Measurements from ENCODE around the gene HBQ1. TPM values are rescaled to one million over a fixed set of nuclear protein-coding genes. Genes with fewer than 3 reads are reported as not detected.

The HBQ1 gene
- total RNA-seq, 4 donors from 2014 or later: not detected

- Histone ChIP-seq H3K4me3 (replicated peaks in 1 of 3) (peak overlapping the region; percentile 14 to 77 (median 74)), H3K27ac (peak overlapping the region; percentile 39 to 69 (median 44)), H3K36me3 (no peaks in the 10 kb centered on the region), H3K4me1 (no peaks in the 10 kb centered on the region), H3K27me3 (no peaks in the 10 kb centered on the region), H3K9me3 (no peaks in the 10 kb centered on the region)
- 1% methylated on average over 13 to 19 of the region's 30 CpGs for WGBS, 2 donors
- TF ChIP-seq, protein P1, sequence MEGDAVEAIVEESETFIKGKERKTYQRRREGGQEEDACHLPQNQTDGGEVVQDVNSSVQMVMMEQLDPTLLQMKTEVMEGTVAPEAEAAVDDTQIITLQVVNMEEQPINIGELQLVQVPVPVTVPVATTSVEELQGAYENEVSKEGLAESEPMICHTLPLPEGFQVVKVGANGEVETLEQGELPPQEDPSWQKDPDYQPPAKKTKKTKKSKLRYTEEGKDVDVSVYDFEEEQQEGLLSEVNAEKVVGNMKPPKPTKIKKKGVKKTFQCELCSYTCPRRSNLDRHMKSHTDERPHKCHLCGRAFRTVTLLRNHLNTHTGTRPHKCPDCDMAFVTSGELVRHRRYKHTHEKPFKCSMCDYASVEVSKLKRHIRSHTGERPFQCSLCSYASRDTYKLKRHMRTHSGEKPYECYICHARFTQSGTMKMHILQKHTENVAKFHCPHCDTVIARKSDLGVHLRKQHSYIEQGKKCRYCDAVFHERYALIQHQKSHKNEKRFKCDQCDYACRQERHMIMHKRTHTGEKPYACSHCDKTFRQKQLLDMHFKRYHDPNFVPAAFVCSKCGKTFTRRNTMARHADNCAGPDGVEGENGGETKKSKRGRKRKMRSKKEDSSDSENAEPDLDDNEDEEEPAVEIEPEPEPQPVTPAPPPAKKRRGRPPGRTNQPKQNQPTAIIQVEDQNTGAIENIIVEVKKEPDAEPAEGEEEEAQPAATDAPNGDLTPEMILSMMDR (IDR thresholded peaks at IDR 0.05): no peak
- no peak for TF ChIP-seq POLR2A (IDR thresholded peaks at IDR 0.05)
- peak; percentile 17 to 23 for DNase-seq
- intact Hi-C loops (cut with DNase I): no loop called here
Observed at GRCh38 chr16:138049-138417, 42.2 kb upstream of the HBQ1 start.

GRCh38 chr16:140175-140857 lies 39.9 kb upstream of the HBQ1 start:
- no peak overlapping the region for H3K4me3 ChIP-seq (replicated peaks in 1 of 3)
- no peak for DNase-seq
- no peak overlapping the region for H3K27ac ChIP-seq
- no peaks in the 10 kb centered on the region for H3K4me1 ChIP-seq
- H3K9me3 ChIP-seq: no peaks in the 10 kb centered on the region
- H3K27me3 ChIP-seq: no peaks in the 10 kb centered on the region
- WGBS, 2 donors: 66 to 68% methylated on average over 10 of the region's 10 CpGs
- TF ChIP-seq, protein P1 (IDR thresholded peaks at IDR 0.05): no peak
- TF ChIP-seq POLR2A (IDR thresholded peaks at IDR 0.05): no peak
- intact Hi-C loops (cut with DNase I): no loop called here
- H3K36me3 ChIP-seq: no peaks in the 10 kb centered on the region

- no peak overlapping the region for H3K27ac ChIP-seq
- no peaks in the 10 kb centered on the region for H3K36me3 ChIP-seq
- TF ChIP-seq POLR2A (IDR thresholded peaks at IDR 0.05): no peak
- TF ChIP-seq, protein P1 (IDR thresholded peaks at IDR 0.05): no peak
- no peaks in the 10 kb centered on the region for H3K4me1 ChIP-seq
- H3K27me3 ChIP-seq: no peaks in the 10 kb centered on the region
- no peak overlapping the region for H3K4me3 ChIP-seq (replicated peaks in 1 of 3)
- no peaks in the 10 kb centered on the region for H3K9me3 ChIP-seq
- 72 to 75% methylated on average over 11 to 12 of the region's 12 CpGs for WGBS, 2 donors
- DNase-seq: no peak
- intact Hi-C loops (cut with DNase I): no loop called here
Observed at GRCh38 chr16:142405-142967, 37.8 kb upstream of the HBQ1 start.

DNA sequence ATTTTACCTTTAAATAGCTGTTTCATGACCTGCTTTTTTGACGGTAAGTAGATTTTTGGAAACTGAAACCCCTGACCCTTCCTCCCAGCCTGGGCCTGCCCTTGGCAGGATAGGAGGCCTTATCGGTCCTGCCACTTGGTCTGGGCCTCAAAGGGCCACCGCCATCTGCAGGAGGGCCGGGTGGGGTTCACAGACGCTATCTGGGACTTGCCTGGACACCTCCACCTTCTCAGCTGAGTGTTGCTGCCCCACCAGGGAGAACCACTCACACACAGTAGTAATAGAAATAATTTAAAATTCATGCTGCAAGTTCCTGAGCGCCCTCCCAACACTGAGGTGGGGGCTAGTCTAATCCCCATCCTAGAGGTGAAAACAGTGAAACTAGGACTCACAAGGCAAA lies 37.2 kb upstream of the HBQ1 start:
- intact Hi-C loops (cut with DNase I): no loop called here
- Histone ChIP-seq H3K4me1 (no peaks in the 10 kb centered on the region), H3K36me3 (no peaks in the 10 kb centered on the region), H3K27me3 (no peaks in the 10 kb centered on the region), H3K27ac (no peak overlapping the region), H3K9me3 (no peaks in the 10 kb centered on the region), H3K4me3 (replicated peaks in 1 of 3) (no peak overlapping the region)
- no peak for DNase-seq
- 87 to 90% methylated on average over 6 of the region's 6 CpGs for WGBS, 2 donors
- TF ChIP-seq, protein P1 (IDR thresholded peaks at IDR 0.05): no peak
- TF ChIP-seq POLR2A (IDR thresholded peaks at IDR 0.05): no peak

DNA sequence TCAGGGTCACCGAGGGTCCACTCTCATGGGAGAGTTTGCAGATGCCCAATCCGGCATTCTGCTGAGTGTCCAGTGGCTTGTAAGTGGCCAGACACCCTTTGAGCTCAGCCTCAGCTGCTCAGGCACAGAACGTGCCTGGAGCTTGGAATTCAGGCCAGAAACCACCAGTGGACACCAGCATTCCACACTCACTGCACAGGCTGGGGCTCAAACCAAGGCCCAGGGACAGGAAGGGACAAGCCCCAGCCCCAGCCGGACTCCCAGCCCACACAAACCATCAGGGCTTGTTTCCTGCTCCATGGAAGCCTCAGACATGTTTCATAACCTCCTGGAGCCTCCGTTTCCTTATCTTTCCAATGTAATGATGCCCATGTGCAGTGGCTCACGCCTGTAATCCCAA lies 36.8 kb upstream of the HBQ1 start:
- WGBS, 2 donors: 66 to 74% methylated on average over 4 to 5 of the region's 6 CpGs
- no peak for TF ChIP-seq POLR2A (IDR thresholded peaks at IDR 0.05)
- TF ChIP-seq, protein P1 (IDR thresholded peaks at IDR 0.05): no peak
- Histone ChIP-seq H3K4me1 (no peaks in the 10 kb centered on the region), H3K4me3 (replicated peaks in 1 of 3) (no peak overlapping the region), H3K27me3 (no peaks in the 10 kb centered on the region), H3K27ac (no peak overlapping the region), H3K9me3 (no peaks in the 10 kb centered on the region), H3K36me3 (no peaks in the 10 kb centered on the region)
- no peak for DNase-seq
- intact Hi-C loops (cut with DNase I): no loop called here

Data from thyroid gland (tissue), 4 donors.